RWPE2 (cell line): ENCODE measurements around the gene AFG3L2.

Source experiments
- ATAC-seq: fragments of 200-7000 bp; cut with Tn5 transposase; 3 replicates; pipeline ENCODE4 v1.9.1; 2021; ENCODE audit warnings: low read depth
- DNase-seq: peaks from one replicate; pipeline ENCODE4 v3.0.0-alpha.2; 2020; ENCODE audit warnings: low spot score
- H3K27ac ChIP-seq: fragments of 450-650 bp; 2 replicates; pipeline ENCODE4 v1.5.1; 2017; ENCODE audit warnings: mild to moderate bottlenecking; ENCODE audit not compliant: poor library complexity, severe bottlenecking
- H3K27me3 ChIP-seq: fragments of 250-450 bp; sonication (Bioruptor Pico); 2 replicates; pipeline ENCODE4 v1.5.1; 2021; ENCODE audit warnings: mild to moderate bottlenecking, moderate library complexity; ENCODE audit not compliant: insufficient read depth, poor library complexity, severe bottlenecking
- H3K36me3 ChIP-seq: fragments of 250-450 bp; sonication (Bioruptor Pico); 2 replicates; pipeline ENCODE4 v1.5.1; 2020; ENCODE audit warnings: low read depth, mild to moderate bottlenecking, moderate library complexity
- H3K4me1 ChIP-seq: fragments of 250-450 bp; sonication (Bioruptor Pico); 2 replicates; pipeline ENCODE4 v1.5.1; 2021; ENCODE audit warnings: mild to moderate bottlenecking, moderate library complexity; ENCODE audit not compliant: insufficient read depth, poor library complexity, severe bottlenecking
- H3K4me3 ChIP-seq: fragments of 250-450 bp; sonication (Bioruptor Pico); 2 replicates; pipeline ENCODE4 v1.5.1; 2021; ENCODE audit warnings: mild to moderate bottlenecking, moderate library complexity; ENCODE audit not compliant: severe bottlenecking
- H3K9me3 ChIP-seq: fragments of 250-450 bp; sonication (Bioruptor Pico); 2 replicates; pipeline ENCODE4 v1.5.1; 2021; ENCODE audit warnings: mild to moderate bottlenecking, moderate library complexity; ENCODE audit not compliant: severe bottlenecking
- CTCF ChIP-seq: fragments of 450-650 bp; IDR thresholded peaks from one replicate; pipeline ENCODE4 v1.5.1; 2017; ENCODE audit warnings: mild to moderate bottlenecking, moderate library complexity; ENCODE audit not compliant: poor library complexity, severe bottlenecking

The AFG3L2 gene

DNA sequence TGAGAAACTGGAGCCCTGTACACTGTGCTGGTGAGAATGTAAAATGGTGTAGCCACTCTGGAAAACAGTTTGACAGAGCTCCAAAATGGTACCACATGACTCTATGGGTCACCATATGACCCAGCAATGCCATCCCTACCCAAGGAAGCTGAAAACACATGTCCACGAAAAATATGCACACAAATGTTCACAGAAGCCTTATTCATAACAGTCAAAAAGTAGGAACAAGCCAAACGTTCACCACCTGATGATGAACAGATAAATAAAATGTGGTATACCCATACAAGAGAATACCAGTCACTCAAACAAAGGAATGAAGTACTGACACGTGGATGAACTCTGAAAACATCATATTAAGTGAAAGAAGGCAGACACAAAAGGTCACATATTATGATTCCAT is 4.6 kb downstream of the AFG3L2 start:
- peaks cover 5% of the 10 kb centered on the region for H3K4me1 ChIP-seq
- H3K27me3 ChIP-seq: no peaks in the 10 kb centered on the region
- no peak overlapping the region for H3K4me3 ChIP-seq
- H3K36me3 ChIP-seq: peaks cover 40% of the 10 kb centered on the region
- no peak for DNase-seq
- ATAC-seq: no peak
- H3K9me3 ChIP-seq: no peaks in the 10 kb centered on the region
- TF ChIP-seq CTCF: no peak
- no peak overlapping the region for H3K27ac ChIP-seq

- Histone ChIP-seq H3K27ac (no peak overlapping the region), H3K9me3 (no peaks in the 10 kb centered on the region), H3K4me1 (peaks cover 5% of the 10 kb centered on the region), H3K4me3 (no peak overlapping the region), H3K36me3 (peaks cover 48% of the 10 kb centered on the region), H3K27me3 (no peaks in the 10 kb centered on the region)
- no peak for TF ChIP-seq CTCF
- DNase-seq (no peak), ATAC-seq (no peak)
These were observed 5.4 kb downstream of the AFG3L2 start for GRCh38 chr18:12371590-12371989.

- Histone ChIP-seq H3K4me3 (no peak overlapping the region), H3K36me3 (peaks cover 67% of the 10 kb centered on the region), H3K9me3 (no peaks in the 10 kb centered on the region), H3K27ac (no peak overlapping the region), H3K4me1 (no peaks in the 10 kb centered on the region), H3K27me3 (no peaks in the 10 kb centered on the region)
- DNase-seq (no peak), ATAC-seq (no peak)
- no peak for TF ChIP-seq CTCF
These were observed 7.8 kb downstream of the AFG3L2 start for GRCh38 chr18:12369211-12369610.

DNA sequence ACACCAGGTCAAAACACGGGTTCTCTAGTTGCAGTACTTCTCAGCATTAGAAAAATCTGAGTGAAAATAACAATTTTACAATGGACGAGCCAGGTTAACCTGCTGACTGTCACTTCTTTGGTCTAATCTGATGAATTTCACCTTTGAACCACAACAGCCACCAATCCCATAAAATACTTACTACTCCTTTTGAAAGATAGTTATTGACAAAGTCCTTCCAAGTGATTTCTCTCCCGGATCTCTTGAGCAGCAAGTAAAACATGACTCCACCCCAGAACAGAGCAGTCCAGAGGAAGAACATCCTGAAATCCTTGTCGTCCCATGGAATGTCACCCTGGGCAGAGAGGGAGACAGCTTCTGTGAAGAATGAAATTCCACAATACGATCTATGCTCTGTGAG is 10.2 kb downstream of the AFG3L2 start:
- Histone ChIP-seq H3K27ac (no peak overlapping the region), H3K27me3 (no peaks in the 10 kb centered on the region), H3K9me3 (no peaks in the 10 kb centered on the region), H3K36me3 (peaks cover 87% of the 10 kb centered on the region), H3K4me1 (no peaks in the 10 kb centered on the region), H3K4me3 (no peak overlapping the region)
- TF ChIP-seq CTCF: no peak
- no peak for DNase-seq
- no peak for ATAC-seq

DNA sequence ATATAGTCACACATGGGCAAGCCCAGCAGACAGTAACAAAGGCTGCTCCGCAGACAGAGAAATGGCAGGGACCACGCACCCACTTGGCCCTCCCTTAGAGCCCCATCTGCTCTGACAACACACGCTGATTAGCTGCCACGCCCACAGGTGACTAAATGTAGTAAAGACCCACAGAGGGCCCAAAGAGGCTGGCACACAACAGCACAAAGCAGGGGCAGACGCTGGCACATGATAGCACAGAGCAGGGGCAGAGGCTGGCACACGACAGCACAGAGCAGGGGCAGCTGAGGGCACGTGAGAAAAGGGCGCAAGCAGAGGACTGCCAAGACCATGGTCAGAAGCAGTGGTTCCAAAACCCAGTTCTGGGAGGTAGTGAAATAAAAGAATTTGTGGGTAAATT is 10.6 kb downstream of the AFG3L2 start:
- no peaks in the 10 kb centered on the region for H3K27me3 ChIP-seq
- H3K36me3 ChIP-seq: peaks cover 87% of the 10 kb centered on the region
- H3K4me1 ChIP-seq: no peaks in the 10 kb centered on the region
- no peak overlapping the region for H3K4me3 ChIP-seq
- H3K9me3 ChIP-seq: no peaks in the 10 kb centered on the region
- ATAC-seq (no peak), DNase-seq (no peak)
- no peak overlapping the region for H3K27ac ChIP-seq
- no peak for TF ChIP-seq CTCF
